Germinal center (tissue), 1 donor: Measurements from ENCODE around the gene HRNR.

Experiments used
- DNase-seq: peaks from one replicate; pipeline ENCODE4 v3.0.0; 2012; ENCODE audit warnings: mixed read lengths, low spot score

HRNR gene

DNA sequence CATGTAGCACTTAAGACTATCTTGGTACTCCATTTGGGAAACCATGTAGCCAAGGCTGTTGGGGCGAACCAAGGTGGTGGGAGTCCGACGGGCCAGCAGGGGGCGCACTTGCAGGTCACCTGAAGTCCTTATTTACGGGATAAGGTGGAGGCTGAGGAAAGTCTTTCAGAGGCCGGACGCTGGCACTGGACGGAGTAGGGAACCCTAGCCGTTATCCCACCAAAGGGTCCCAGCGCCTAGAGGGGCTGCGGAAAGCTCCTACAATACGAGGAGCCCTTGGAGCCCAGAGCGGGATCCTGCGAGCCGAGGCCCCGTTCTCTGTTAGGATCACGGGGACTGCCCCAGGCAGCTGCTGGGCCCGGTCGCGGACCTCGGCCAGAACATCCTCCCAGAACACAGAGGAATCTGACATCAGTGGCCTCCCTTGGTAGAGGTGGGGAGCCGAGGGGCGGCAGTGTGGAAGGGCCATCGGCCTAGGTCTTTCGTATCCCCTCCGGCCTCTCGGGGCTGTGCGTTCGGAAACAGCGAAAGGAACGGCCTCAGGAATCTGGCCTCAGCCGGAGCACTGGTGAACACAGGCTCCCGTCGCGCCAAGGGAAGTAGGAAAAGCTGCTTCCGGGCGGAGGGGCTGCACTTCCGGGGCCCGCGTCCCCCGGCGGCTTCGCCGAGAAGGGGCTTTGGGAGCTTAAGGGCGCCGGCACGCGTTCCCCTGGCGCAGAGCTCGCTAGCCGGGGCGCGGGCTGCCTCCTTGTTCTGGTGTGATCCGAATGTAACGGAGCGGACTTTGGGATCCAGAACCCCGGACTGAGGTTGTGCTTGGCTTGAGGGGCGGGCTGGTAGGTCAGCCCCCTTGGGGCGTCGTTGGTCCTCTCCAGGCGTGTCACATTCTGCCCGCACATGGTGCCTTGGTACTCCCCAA lies 35.1 kb downstream of the HRNR start:
- DNase-seq = peak; percentile 42

DNA sequence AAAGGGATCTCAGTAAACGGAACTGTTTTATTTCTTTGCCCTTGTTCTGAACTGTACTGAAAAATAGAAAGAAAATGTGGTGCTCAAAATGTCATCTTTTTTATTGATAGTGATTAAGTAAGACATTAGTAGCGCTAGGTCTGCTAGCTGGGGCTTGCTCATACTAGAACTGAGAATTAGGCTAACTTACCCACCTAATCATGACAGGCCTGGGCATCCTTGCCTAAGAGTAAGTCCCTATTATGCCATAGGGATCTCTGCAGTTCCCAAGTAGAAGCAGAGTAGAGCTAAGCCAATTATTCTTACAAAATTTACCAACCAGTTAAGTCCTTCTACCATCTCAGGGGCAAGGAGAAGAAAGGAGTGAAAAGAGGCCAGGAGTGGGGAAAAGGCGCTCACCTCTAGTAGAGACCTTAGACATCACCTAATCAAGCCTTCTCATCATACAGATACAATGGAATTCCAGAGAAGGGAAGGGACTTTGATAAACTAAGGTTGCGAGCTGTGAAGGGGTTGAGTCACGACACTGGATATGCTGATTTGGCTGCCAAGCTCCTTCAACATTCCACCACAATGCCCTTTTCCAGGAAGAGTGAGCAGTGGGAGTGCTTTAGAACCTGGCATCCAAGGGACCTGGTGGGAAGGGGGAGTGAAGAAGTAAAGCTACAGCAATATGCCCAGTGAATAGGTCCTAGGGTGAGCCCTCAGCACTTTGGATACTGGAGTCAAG lies 37.3 kb downstream of the HRNR start:
- no peak for DNase-seq

DNA sequence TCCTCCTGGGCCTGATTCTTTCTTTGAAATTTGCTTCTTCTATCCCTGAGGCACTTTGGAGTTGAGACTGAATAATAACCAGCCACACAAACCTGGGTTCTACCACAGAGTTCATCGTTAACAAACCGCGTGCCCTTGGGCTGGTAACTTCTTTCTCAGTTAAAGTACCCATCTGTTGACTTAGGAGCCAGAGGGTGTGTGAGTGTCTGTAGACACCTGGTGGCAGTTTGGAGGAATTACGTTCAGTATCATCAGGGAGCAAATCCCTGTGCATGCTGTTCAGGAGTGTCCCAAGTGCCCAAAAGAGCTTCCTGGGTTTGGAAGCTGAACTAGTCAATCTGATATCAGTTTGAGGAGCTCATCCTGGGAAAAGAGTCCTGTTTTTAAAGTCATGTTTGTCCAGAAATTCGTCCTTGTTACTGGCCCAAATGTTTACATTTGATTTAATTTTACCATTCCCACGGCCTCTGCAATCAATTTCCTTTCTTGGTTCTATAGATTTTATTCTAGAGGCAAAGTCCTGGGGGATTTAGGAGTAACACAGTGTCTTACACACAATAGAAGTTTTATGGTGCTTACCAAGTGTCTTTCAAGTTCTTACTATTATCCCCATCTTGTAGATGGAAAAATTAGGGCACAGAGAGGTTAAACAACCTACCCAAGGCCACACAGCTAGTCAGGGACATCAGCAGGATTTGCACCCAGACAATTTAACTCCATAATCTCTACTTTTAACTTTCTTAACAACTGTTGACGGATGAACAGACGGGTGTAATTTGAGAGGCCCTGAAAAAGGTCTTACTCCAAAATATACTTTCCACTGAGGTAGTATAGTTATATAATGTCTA lies 38.2 kb downstream of the HRNR start:
- peak; percentile 29 for DNase-seq

DNA sequence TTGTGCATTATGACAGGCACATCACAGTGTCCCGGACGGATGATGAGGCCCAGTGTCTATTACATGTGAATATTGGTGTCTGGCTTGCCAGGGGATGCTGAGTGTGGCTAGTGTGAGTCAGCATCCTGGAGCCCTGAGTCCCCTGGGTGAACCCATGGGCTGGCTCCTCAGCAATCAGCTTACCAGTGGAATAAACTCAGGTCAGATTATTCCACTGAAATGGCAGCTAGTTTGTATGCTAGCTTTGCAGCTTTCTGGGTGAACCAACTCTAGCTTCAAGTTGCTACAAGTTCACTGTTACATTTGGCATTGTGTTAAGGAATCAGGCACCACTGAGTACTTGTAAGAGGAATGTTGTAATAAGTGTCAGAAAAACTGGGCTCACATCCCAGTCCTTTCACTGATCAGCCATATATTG lies 41.0 kb downstream of the HRNR start:
- DNase-seq = no peak

DNA sequence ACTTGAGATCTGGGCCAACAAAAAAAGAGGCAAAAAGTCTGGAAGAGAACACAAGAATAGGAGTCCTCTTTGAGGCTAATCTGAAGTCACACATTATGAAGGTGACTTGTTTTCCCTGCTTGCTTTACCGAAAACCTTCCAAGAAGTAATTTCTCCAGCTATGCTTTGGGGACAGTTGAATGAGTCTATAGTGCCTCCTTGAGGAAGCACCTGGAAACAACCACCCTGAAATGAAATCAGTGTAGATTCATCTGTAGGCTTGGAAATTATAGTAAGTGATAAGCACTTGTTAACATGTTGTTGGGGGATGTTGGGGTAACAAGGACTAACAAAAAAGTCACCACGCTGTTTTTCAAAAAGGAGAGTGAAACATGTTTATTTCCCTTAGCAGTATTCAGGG lies 41.6 kb downstream of the HRNR start:
- no peak for DNase-seq

DNA sequence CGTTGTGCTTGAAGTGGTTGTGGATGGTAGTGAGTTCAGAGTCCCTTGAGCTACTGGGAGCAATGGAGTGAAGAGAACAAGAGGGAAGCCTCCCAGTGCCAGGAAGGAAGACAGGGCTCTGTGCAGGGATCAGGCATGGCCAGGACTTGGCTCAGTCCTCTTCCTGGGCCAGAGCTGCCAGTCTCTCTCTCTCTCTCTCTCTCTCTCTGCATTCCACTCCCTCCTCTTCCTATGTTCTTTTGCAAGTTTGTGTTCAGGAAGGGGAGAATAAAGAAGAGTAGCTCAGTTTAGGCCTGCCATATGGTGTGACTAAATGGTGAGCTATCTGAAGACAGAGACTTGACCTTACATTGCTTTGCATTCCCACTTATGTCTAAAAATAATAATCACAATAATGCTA lies 44.4 kb downstream of the HRNR start:
- no peak for DNase-seq

DNA sequence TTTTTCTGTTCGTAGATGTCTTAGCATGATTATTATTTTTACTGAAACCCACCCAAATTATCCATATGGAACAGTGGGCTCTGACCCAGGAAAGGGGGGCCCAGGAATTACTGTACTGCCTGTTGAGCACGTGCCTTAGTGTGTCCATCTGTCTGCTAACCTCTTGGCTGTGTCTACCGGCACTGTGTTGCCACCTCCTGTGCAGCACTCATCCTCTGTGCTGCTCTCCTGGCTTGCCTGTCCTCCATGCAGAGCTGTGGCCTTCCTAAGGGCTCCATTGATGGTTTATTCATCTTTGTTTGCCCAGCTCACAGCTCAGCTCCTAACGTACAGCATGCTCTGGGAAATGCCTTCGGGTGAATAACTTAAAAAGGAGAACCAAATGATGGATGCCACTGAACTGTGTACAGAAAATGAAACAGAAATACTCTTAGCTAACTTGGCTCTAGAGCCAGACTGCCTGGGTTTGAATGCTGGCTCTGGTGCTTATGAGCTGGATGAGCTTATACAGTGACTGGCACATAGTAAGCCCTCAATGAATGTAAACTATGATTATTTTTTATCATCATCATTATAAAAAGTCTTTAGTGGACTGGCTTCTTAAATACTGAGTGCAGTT lies 53.6 kb downstream of the HRNR start:
- DNase-seq = no peak

DNA sequence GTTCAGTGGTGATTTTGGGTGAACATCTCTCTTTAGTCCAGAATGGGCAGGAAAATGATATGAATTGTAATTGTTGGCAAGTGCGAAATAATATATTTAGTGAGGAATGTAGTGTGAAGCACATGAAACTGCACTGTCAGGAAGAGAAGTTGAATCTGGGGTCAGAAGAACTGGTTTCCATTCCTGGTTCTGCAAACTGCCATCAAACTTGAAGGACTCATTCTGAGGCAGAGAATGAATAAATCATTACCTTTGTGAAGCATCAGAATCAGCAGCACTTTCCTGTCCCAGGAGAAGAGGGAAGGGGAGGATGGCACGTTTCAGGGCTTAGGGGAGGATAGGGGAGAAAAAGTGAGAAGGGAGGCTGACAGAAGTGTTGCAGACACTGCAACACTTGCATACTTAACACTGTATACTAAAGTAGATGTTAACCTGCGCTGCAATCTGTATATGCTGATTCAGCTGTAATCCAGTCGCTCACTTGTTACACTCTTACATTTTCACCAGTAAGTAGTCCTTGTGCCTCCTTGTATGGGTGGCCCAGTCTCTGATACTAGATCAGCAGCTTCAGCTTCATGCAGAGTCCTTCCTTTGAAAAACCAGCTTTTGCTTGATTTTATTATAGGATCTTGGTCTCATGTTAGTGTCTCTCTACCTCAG lies 54.5 kb downstream of the HRNR start:
- DNase-seq = no peak

GRCh38 chr1:152168535-152168868 lies 55.5 kb downstream of the HRNR start:
- DNase-seq = no peak

- no peak for DNase-seq
Measured at GRCh38 chr1:152167835-152168534, 56.0 kb downstream of the HRNR start.

- no peak for DNase-seq
Measured at GRCh38 chr1:152166966-152167365, 57.0 kb downstream of the HRNR start.

- no peak for DNase-seq
Measured at GRCh38 chr1:152165286-152166077, 58.5 kb downstream of the HRNR start.

DNA sequence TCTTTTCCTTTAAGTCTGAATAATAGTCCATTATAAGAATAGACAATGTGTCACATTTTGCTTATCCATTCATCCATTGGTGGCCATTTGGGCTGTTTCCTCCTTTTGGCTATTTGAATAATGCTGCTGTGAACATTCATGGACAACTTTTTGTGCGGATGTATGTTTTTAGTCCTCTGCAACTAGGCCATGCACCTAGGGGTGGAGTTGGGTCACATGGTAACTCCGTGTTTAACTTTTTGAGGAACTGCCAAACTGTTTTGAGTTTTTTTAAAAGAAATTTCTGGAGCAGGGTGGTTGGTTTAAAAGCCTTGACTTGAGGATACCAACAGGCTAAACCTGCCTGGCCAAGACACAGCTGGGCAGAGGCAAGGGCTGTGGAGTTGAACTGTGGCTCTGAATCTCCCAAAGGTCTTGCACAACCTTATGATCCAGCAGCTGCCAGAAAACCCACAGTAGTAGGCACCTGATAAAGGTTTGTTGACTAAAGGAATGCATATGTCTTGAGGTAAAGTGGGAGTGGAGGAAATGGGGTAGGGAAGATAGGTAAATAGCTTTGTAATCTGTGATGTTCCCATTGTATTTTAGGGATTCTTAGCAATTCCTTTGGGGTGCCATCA lies 59.4 kb downstream of the HRNR start:
- no peak for DNase-seq

DNA sequence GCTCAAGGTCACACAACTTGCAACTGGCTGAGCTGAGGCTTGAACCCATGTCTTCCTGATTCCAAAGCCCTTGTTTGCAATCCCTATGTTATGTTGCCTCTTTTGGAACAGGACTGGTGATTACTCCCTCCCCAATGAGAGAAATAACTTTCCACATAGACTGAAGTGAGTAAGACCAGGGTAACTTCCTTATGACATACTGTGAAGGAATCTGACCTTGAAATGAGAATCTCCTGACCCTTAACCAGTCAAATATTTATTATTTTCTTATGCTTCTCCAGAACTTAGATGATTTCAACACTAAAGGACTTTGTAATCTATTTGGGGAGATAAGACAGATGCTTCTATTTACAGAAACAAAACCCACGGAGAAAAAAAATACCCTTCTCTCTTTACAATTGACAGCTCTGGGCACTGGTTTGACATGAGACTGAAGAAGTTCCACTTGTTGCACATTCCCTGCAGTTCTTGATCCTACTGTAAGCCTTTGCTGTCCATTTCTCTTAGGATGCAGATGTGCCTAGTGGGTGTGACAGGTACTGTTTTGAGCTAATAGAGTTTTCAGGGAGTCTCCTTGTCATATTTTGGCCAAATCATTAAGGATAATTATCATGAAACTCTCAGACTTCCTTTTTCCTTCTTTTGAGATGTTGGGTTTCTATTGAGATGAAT lies 61.1 kb downstream of the HRNR start:
- no peak for DNase-seq
